DMS 273 (cell line): ENCODE measurements around the gene CNTFR.
A peak's percentile ranks its signal among the peaks of the same experiment; 100 is the strongest.
"Not testable (repeated sequence)": the region's sequence is repeated elsewhere in the genome, so short reads cannot be mapped to it uniquely, and the experiment has no call there.

Experiments used
- DNase-seq: peaks from one replicate; lab custom pipeline; 2025; ENCODE audit not compliant: unreplicated experiment; lab: John Stamatoyannopoulos, UW

Gene CNTFR

DNA sequence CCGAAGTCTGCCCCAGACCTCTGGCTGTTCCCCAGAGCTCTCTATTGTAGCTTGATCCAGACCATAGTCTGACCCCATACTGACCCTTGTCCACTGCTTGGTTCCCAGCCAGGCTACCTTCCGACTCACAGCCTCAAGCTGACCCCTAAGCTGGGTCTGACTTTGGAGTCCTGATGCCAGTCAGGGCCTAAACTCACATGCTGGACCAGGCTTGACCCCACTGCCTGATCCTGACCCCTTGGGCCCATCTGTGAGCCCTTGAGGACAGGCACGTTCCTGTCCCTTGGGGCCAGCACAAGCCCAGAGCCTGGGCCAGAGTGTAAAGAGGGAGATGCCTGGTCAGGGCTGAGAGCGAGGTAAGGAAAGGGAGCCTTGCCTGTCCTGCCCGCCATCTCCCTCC lies 34.0 kb downstream of the CNTFR start:
- DNase-seq = no peak

DNA sequence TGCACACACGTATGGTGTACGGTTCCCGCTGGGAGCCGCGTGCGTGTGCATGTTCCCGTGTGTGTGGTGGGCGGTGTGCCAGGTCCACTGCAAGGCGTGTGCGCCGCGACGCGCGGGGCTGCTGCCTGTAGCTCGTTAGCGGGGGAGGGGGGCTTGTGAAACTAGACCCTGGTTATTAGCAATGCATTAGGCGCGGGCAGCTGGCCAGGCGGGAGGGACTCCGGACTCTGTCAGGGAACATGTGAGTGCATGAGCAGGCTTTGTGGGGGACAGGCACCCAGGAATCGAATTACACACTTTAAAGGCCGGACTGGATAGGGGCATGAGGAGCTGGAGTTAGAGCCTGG lies 34.5 kb downstream of the CNTFR start:
- peak; percentile 78 for DNase-seq

DNA sequence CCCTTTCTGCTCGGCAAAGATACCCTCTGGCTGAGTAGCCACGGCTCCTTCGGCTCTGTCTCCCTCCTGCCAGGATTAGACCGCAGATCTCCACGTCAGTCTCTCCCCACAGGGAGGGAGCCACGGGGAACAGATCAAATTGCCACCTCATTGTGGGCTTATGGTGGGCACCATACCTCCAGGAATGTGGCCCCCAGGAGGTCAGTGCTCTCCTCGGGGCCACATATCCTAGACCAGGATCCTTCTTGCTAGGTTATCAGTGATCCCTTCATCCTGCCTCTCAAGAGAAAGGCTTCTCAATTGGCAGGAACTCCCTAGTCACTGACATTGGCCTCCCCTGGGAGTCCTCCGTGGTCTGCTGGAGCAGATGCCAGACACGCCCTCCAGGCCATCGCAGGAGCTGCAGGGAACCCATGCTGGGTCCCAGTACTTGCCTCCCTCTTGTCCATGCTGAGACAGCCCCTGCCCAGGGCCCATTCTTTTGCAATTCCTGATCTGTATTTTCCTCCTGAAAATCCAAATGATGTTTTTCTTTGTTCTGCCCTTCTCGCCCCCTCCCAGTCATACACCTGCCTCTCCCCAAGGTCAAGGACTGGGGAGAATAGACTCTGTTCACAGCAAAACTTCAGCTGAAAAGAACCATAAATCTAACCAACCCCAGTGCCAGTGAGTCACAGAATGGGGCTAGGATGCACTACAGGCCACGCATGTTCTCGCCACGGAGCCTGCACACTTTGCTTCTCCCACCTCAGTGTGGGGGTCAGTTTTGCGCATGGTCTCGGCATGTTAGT lies 35.1 kb downstream of the CNTFR start:
- DNase-seq = peak; percentile 79

DNA sequence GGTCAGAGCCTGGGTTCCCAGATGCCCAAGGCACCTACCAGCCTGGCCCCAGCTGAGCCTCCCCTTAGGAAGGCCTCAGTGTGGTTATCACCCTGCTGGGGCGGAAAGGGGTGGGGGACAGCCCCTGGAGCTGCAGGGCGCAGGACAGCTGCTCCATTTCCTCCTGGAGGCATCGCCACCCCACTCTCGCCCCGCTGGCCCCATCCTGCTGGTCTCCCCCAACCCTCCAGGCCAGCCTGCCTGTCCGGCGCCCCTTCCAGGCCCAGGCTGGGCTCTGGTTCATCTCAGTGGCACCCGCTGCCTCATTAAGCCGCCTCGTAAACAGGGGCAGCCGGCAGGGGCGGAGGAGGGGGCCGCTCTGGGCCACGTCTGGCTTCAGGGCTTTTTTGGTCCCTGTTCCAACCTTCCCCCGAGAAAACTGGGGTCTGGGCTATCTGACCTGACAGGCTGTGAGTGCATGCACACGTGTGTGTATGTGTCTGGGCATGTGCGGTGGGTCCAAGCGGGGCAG lies 36.0 kb downstream of the CNTFR start:
- peak; percentile 32 for DNase-seq

DNA sequence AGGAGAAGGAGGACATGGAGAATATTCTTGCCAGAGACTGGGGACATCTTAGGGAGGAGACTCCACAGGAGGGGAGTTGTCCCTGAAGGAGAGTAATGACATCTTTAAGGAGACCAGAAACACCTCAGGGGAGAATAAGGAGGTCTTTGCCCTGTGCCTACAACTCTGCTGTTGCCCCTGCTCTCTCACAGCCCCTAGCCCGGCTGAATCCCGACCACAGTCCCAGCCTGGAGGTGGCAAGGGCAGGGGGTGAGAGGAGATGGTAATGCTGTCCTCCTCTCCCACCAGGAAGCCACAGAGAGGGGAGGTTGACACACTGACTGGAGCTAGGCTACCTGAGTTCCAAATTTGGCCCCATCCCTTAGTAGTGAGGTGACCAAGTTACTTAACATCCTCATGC lies 36.5 kb downstream of the CNTFR start:
- no peak for DNase-seq

DNA sequence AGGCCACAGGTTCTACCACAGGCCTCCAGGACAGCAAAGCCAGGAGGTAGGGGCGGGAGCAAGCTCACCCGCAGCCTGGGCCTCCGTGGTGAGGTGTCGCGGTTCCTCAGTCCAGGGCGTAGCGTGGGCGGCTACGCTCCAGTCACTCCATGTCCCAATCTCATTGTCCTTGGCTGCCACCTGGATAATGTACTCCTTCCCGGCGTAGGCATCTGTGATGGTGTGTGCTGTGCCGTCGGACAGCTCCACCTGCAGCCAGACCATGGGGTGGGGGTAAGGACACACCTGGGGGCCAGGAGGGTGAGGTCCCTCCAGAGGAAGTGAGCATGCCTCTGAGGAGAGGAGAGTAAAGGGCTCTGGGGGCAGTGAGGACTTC lies 36.9 kb downstream of the CNTFR start:
- no peak for DNase-seq

DNA sequence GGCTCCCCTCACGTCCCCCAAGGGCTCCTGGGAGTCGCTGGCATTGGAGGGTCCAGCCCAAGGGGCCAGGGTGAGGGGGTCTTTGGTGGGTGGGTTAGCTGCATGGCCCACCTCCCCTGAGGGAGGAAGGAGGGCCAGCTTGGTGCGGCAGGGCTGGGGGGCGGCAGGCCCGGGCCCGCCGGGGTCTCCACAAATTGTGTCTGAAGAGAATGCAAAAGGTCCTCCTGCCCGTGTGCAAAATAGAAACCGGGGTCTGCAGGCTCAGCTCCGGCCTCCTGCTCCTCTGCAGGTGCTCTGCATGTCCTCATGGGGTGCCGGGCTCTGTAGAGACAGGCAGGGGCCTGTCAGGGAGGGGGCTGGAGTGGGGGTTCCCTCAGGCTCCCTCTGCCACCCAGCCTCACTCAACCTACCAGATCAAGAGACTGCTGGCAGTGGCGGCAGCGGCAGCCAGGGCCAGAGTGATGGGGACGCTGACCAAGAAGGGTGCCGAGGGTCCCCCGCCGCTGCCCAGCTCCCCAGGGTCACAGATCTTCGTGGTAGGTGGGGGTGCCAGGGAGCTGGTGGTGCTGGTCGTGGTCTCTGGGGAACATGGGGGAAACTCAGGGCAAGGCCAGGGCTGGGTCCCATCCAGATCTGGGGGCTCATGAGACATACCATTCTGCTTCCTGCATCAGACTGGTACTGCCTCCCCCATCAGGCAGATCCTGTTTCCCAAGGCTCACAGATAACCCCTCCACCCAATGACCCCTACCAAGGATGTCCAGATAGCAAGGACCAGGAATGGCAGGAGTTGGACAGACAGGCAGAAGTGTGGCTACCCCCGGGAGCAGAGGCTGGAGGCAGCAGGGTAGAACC lies 37.5 kb downstream of the CNTFR start:
- no peak for DNase-seq

DNA sequence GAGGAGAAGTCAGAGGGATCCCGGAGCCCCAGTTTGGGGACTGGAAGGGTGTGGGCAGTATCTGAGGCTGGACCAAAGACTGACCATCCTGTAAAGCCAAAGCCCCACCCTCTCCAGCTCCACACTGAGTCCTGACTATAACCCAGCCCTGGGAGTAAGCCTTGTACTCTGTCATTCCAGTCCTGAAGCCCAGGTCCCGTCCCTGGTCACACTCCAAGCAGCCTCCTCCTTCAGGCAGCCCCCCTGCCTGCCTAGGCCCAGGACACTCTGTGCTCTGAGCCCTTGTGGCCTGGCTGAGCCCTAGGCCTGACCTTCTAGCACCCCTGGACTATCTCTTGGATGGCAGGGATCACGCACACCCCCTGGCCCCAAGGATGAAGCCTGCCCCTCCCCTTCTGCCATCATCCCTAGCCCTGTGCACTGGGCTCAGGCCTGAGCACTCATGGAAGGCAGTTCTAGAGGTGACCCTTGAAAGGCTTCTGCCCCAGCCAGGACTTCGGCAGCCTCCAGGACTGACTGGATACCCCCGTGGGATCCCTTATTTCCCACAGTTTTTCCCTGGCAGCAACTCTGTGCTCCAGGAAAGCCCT lies 38.7 kb downstream of the CNTFR start:
- DNase-seq = no peak

DNA sequence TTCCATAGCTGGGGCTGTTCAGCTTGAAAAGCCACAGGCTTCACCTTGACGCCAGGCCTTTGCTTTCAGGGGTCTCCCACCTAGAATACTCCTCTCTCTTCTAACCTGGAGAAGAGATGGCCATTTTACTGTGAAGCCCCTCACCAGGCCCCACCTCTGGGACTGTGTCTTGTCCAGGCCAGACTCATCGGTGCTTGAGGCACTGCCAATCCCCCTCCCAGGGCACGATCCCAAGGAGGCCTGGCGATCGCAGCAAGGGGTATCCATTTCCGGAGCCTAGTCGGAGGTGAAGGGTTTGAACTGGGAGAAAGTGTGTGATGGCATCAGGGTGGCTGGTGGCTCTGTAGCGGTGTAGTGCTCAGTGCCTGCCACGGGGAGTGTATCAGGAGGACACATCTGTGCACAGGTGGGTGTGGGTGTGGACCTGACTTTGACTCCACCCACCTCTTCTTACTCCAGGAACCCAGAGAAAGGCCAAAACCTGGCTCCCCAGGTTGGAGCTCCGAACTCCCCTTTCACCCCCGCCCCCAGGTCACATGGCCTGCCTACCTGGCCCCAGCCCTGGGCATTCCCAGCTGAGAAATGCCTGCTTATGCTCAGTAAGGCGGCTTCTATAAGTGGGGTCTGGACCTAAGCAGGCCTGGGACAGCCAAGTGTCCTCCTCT lies 39.4 kb downstream of the CNTFR start:
- DNase-seq = no peak

DNA sequence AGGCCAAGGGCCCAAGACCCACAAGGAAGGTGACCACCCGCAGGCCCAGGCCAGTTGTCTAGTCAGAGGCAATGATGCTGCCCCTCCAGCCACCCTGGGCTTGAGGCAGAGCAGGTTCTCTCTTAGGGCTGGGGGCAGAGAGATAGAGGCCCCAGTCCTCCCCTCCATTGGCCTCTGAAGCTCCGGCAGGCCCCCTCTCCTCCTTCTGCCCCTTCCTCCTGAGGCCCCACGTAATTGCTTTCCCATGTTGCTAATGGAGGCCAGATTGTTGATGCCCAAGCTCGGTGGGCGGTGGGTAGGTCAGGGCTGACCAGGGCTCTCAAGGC lies 40.2 kb downstream of the CNTFR start:
- DNase-seq = no peak

DNA sequence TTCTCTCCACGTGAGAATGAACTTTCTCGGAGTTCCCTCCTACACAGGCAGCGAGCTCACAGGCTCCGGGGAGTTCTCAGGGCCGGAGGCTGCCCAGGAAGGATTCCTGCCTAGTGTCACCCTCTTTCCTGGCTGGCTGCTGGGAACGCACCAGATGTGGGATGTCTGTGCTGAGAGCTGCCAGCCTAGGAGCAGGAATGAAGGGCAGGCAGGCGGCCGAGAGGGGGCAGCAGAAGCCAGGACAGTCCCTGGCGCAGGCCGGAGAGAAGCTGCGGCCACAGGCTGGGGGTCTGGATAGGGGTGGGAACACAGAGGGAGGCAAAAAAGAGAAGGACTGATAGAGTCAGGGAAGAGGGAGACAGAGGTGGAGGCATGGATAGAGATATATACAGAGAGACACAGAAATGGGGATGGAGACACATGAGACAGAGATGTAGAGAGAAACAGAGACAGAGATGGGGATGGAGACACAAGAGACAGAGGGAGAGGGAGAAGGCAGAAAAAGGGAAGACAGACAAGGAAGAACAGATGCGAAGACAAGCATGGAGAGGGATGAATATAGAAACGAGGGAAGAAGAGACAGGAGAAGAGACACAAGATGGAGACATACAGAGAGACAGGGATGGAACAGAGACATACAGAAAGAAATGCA lies 41.4 kb downstream of the CNTFR start:
- DNase-seq = peak; percentile 82

DNA sequence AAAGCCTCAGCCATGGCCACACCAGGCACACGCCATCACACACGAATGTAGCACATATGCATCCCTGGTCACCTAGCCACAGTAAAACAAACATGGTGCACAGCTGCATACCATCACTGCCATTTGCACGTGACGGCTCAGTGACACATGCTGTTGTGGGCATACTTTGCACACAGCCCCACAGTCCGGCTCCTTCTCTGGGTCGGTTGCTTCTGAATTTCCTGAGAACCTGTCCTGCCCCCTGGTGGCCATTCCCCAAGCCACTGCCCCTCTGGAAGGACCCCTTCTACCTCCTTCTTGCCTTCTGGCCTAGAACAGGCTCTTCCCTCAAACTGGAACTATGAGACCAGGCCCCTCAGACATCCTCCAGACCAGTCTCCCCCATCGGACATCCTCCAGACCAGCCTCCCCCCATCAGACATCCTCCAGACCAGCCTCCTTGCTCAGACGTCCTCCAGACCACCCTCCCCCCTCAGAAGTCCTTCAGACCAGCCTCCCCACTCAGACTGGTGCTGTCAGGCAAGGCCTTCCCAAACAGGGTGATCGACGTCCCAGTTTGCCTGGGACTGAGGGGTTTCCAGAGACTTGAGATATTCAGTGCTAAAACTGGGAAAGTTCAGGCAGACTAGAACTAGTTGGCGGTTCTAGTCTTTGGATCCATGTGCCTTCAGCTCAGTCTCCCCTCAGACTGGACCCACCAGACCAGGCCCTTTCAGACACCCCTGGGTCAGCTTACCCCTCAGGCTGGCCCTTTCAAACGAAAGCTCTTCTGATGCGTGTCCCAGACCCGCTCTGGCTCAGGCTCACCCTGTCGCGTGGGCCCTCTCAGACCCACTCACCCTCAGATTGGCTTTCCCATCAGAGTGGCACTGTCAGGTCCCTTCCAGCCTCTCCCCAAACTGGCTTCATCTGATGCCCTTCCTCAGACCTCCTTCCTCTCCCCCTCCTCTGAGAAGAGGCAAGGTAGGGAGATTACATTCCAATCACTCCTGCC lies 42.4 kb downstream of the CNTFR start:
- peak; percentile 86 for DNase-seq

DNA sequence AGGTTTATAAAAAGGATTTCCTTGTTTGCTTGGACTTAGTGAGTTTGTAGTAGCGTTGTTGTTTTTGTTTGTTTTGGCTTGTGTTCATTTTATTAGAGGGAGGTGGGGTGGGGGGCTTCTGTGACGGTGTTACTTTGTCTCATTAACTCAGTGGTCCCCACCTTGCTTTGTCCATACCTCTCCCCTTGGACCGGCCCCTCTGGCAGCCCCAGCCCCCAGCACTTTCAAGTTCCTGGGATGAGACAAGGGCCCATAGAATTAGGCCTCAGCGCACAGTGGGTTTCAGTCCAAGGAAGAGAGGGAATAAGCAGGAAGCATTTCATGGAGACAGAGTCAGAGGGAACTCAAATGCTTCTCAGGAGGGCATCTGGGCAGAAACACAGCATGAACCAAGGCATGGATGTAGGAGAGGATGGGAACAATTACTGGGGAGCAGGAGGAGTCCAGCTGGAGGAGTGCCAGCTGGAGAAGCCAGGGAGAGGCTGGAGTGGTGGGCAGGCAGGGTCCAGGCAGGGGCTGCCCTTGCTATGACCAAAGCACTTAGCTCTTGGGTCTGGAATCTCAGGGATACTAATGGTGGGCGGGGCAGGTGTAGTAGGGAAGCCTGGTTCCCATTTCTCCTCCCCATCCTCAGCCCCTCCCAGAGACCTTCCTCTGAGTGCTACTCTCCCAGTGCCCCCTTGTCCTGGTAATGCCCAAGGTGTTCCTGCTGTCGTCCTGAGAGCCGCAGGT lies 43.3 kb downstream of the CNTFR start:
- DNase-seq = no peak

DNA sequence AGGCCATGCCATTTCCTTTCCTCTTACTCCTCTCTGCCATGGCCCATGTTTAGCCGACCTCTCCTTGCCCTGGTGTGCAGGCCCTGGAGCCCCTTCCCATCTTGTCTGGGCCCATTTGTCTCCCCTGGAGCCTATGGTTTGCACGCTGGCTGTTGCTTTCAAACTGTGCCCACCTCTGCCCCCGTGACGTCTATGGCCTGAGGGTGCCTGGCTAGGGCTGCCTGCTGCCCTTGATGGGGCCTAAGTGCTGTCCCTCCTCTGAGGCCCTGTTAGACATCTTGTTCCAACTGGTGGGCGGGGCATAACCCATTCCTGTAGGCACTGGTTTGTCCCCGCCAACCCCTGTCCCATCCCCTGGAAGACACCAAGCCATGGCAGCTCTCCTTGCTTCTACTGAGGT lies 44.0 kb downstream of the CNTFR start:
- no peak for DNase-seq

DNA sequence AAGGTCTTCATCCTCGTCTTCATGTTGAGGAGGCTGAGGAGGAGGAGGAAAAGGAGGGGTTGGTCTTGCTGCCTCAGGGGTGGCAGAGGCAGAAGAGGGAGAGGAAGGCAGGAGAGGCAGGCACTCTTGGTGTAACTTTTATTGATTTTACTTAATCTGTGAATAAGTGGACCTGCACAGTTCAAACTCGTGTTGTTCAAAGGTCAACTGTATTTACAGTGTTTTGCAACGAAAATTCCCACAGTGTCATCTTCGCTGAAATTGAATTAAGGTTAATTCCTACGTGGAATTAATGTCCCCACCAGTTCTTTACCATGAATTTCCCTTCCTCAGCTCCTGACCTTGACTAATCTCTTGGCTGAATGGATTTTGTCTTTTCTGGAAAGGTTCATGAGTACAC lies 45.5 kb downstream of the CNTFR start:
- DNase-seq = no peak

DNA sequence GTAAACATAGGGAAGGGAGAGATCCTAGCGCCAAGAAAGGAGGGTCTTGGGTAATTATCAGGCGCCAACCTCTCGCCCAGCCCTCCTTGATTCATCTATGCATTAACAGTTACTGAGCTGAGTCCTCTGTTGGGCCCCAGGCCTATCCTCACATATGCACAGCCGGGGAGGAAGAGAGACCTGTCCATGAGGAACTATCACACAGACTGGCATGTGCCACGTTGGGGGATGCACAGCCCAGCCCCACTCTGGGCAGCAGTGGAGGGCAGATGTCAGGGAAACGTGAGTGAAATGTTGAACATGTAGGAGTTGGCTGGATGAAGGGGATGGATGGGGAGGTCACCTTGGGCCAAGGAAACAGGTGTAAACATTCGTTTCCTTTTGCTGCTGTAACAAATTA lies 48.0 kb downstream of the CNTFR start:
- no peak for DNase-seq

DNA sequence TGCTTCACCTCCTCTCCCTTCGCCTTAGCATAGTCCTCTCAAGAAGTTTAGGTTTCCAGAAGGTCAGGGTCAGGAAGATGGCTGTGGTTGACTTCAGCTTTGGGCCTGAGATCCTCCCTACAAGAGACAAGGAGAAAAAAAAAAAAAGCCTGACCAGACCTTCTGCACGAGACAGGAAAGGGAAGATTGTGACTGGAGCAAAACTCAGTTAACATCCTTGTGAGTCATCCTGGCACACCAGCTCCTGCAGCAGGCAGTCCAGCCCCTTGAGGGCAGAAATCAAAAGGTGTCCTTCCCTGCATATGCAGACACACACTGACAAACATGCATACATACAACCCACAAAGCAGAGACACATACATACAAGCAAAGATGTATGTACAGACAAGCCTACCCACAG lies 48.7 kb downstream of the CNTFR start:
- no peak for DNase-seq

DNA sequence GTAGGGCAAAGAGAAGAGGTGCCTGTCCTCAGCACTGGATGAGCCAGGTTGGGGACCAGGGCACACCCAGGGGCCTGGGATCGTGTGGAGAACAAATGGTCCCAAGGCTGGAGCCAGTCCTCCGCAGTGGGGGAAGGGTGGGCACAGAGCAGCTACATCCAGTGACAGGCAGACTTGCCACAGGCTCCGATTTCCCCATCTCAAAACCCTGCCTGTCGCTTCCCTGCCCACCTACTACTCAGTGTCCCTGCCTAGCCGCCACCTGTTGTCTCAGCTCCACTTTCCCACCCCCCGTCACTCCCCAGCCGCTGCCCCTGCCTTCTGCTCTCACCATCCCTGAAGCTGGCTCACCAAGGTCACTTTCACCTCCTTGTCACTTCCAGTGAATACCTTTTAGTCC lies 52.8 kb downstream of the CNTFR start:
- no peak for DNase-seq

DNA sequence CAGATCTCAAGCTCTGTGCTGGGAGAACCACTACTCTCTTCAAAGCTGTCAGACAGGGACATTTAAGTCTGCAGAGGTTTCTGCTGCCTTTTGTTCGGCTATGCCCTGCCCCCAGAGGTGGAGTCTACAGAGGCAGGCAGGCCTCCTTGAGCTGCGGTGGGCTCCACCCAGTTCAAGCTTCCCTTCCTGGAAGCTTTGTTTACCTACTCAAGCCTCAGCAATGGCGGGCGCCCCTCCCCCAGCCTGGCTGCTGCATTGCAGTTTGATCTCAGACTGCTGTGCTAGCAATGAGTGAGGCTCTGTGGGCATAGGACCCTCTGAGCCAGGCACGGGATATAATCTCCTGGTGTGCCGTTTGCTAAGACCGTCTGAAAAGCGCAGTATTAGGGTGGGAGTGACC lies 57.5 kb downstream of the CNTFR start:
- not testable (repeated sequence) for DNase-seq
